Spleen (tissue), 11 donors: ENCODE data around the gene TSPAN3. TPM values are rescaled to one million over a fixed set of nuclear protein-coding genes. Genes with fewer than 3 reads are reported as not detected.

Source experiments
- DNase-seq: peaks from one replicate; pipeline ENCODE4 v3.0.0-alpha.2; 2020
- H3K27ac ChIP-seq, 8 donors: fragments of 200-600 bp; sonication (generic) in 7 of 8; 1 replicate in 4 of 8; 2 replicates in 4 of 8; pipeline versions ENCODE4 v1.5.0 to v1.8.0; 2016 to 2021; ENCODE audit warnings: inconsistent platforms in 4 of 8, mild to moderate bottlenecking in 4 of 8, moderate library complexity in 1 of 8
- H3K27me3 ChIP-seq, 7 donors: fragments of 200-600 bp; sonication (generic) in 6 of 7; replicated peaks in 1 of 7; 1 replicate in 4 of 7; 2 replicates in 3 of 7; pipeline versions ENCODE4 v1.5.0 to v1.8.0; 2016 to 2021; ENCODE audit warnings: inconsistent platforms in 3 of 7, mild to moderate bottlenecking in 1 of 7
- H3K36me3 ChIP-seq, 6 donors: fragments of 200-600 bp; sonication (generic) in 5 of 6; 1 replicate in 4 of 6; 2 replicates in 2 of 6; pipeline versions ENCODE4 v1.5.0 to v1.8.0; 2016 to 2021; ENCODE audit warnings: inconsistent platforms in 2 of 6
- H3K4me1 ChIP-seq, 6 donors: fragments of 200-600 bp; sonication (generic) in 5 of 6; 1 replicate in 3 of 6; 2 replicates in 3 of 6; pipeline versions ENCODE4 v1.5.0 to v1.8.0; 2016 to 2021; ENCODE audit warnings: inconsistent platforms in 3 of 6
- H3K4me3 ChIP-seq, 8 donors: fragments of 200-600 bp; sonication (generic) in 7 of 8; 1 replicate in 4 of 8; 2 replicates in 4 of 8; pipeline versions ENCODE4 v1.5.0 to v1.8.0; 2016 to 2021; ENCODE audit warnings: inconsistent platforms in 4 of 8, mild to moderate bottlenecking in 4 of 8, moderate library complexity in 2 of 8
- H3K9me3 ChIP-seq, 8 donors: fragments of 200-600 bp; sonication (generic) in 7 of 8; 1 replicate in 4 of 8; 2 replicates in 4 of 8; pipeline versions ENCODE4 v1.5.0 to v1.8.0; 2016 to 2021; ENCODE audit warnings: inconsistent platforms in 4 of 8
- CTCF ChIP-seq, 11 experiments: fragments of 200-600 bp in 7 of 11; fragments of 450-650 bp in 4 of 11; sonication (generic) in 4 of 11; IDR thresholded peaks in 8 of 11; conservative IDR thresholded peaks in 3 of 11; 1 replicate in 7 of 11; 2 replicates in 4 of 11; pipeline versions ENCODE4 v1.4.0 to v1.8.0; 2016 to 2021; ENCODE audit warnings: antibody characterized with exemption in 11 of 11, inconsistent platforms in 4 of 11, mild to moderate bottlenecking in 1 of 11
- POLR2A ChIP-seq, 3 donors: fragments of 450-650 bp; IDR thresholded peaks; one replicate each; pipeline ENCODE4 v1.5.1; 2017; ENCODE audit warnings: antibody characterized with exemption in 3 of 3, mild to moderate bottlenecking in 1 of 3
- POLR2AphosphoS5 ChIP-seq, 3 donors: sonication (generic); formaldehyde crosslinking; IDR thresholded peaks; one replicate each; pipeline ENCODE4 v1.5.1; 2017; ENCODE audit warnings: antibody characterized with exemption in 3 of 3
- WGBS, 5 donors: extraction: QIAGEN DNeasy Blood & Tissue Kit in 3 of 5; methylation state at CpG; one replicate each; pipeline versions ENCODE4 v1.1.5 to v1.1.7; 2013 to 2018; 5-methylcytosine and 5-hydroxymethylcytosine counted together
- intact Hi-C: fragments of 100-400 bp; cut with DNase I; formaldehyde crosslinking; loops from one replicate; pipeline ENCODE4 v1.15.0; 2023; ENCODE audit warnings: low total_unique reads
- polyA plus RNA-seq, 3 donors: library from polyadenylated mRNA; stranded (reverse); fragments of 200-250 nt; gene quantifications; one replicate each; pipeline ENCODE4 v1.2.1, GENCODE V29; 2013
- total RNA-seq, 7 donors: library from RNA; depleted of rRNA in 3 of 7; stranded (reverse); fragments of >200 nt in 3 of 7; fragmentation: NEBNext Ultra II Directional in 4 of 7; extraction: Animal tissue kit (Norgen Biotek cat#: 25700) in 4 of 7; gene quantifications; one replicate each; pipeline versions ENCODE4 v1.1.0 to v1.2.1, GENCODE V29; 2016 to 2021
- donor health status: healthy with polysubstance abuse.
- donor health status: DM: no; HTN: no; CAD: no; lungs with moderate emphysema.
- donor health status: DM: no; HTN: no; CAD: no.
- donor health status: Bipolar disorder and iron deficiency.
- donor health status: healthy.
- donor health status: DM: no; HTN: no; CAD: no.
- donor health status: DM: yes; HTN: yes; CAD: no.

TSPAN3 gene
- total and polyA plus RNA-seq, 10 donors = 98.5 to 276 (median 141) TPM

GRCh38 chr15:77017761-77018720, 52.9 kb downstream of the TSPAN3 start:
- intact Hi-C loops = no loop called here
- TF ChIP-seq POLR2A (IDR thresholded peaks at IDR 0.05) (no peak), CTCF (IDR thresholded peaks at IDR 0.05 in 8 of 11, conservative IDR thresholded peaks at IDR 0.05 in 3 of 11) (no peak), POLR2AphosphoS5 (IDR thresholded peaks at IDR 0.05) (no peak)
- Histone ChIP-seq H3K9me3 (no peaks in the 10 kb centered on the region), H3K4me3 (no peak overlapping the region), H3K27me3 (no peaks in the 10 kb centered on the region), H3K4me1 (peaks cover 36 to 100% (median 94%) of the 10 kb centered on the region in 6 donors), H3K36me3 (peaks cover 0 to 55% (median 8%) of the 10 kb centered on the region in 6 donors), H3K27ac (peak overlapping the region in 4 of 8 donors; percentile 51 to 89 (median 84))
- peak; percentile 58 for DNase-seq
- 89 to 94% (median 92%) methylated on average over 20 of the region's 20 CpGs for WGBS, 5 donors

GRCh38 chr15:77017091-77017660, 53.7 kb downstream of the TSPAN3 start:
- TF ChIP-seq POLR2A (IDR thresholded peaks at IDR 0.05) = no peak
- no peak for TF ChIP-seq CTCF (IDR thresholded peaks at IDR 0.05 in 8 of 11, conservative IDR thresholded peaks at IDR 0.05 in 3 of 11)
- no peak for TF ChIP-seq POLR2AphosphoS5 (IDR thresholded peaks at IDR 0.05)
- WGBS, 5 donors = 83 to 92% (median 90%) methylated on average over 4 to 7 of the region's 7 CpGs
- Histone ChIP-seq H3K9me3 (no peaks in the 10 kb centered on the region), H3K27ac (peak overlapping the region in 3 of 8 donors; percentile 84 to 89 (median 85)), H3K4me3 (no peak overlapping the region), H3K27me3 (no peaks in the 10 kb centered on the region), H3K36me3 (peaks cover 0 to 47% (median 8%) of the 10 kb centered on the region in 6 donors), H3K4me1 (peaks cover 31 to 100% (median 93%) of the 10 kb centered on the region in 6 donors)
- intact Hi-C loops = no loop called here
- DNase-seq = peak; percentile 66

GRCh38 chr15:77016321-77016695, 54.6 kb downstream of the TSPAN3 start:
- DNase-seq = no peak
- no peaks in the 10 kb centered on the region for H3K9me3 ChIP-seq
- intact Hi-C loops = no loop called here
- TF ChIP-seq POLR2AphosphoS5 (IDR thresholded peaks at IDR 0.05) = no peak
- H3K4me3 ChIP-seq = no peak overlapping the region
- peaks cover 0 to 41% (median 8%) of the 10 kb centered on the region in 6 donors for H3K36me3 ChIP-seq
- 79 to 91% (median 90%) methylated on average over 2 to 3 of the region's 3 CpGs for WGBS, 5 donors
- no peaks in the 10 kb centered on the region for H3K27me3 ChIP-seq
- H3K27ac ChIP-seq = peak overlapping the region in 3 of 8 donors; percentile 84 to 89 (median 85)
- peaks cover 23 to 100% (median 86%) of the 10 kb centered on the region in 6 donors for H3K4me1 ChIP-seq

GRCh38 chr15:77015646-77016320, 55.1 kb downstream of the TSPAN3 start:
- 28 to 59% (median 44%) methylated on average over 12 to 21 of the region's 21 CpGs for WGBS, 5 donors
- Histone ChIP-seq H3K36me3 (peaks cover 0 to 39% (median 8%) of the 10 kb centered on the region in 6 donors), H3K9me3 (no peaks in the 10 kb centered on the region), H3K4me3 (peak overlapping the region in 1 of 8 donors; percentile 11), H3K4me1 (peaks cover 20 to 100% (median 86%) of the 10 kb centered on the region in 6 donors), H3K27ac (peak overlapping the region in 4 of 8 donors; percentile 73 to 89 (median 84)), H3K27me3 (no peaks in the 10 kb centered on the region)
- intact Hi-C loops = no loop called here
- DNase-seq = no peak
- no peak for TF ChIP-seq POLR2A (IDR thresholded peaks at IDR 0.05)
- no peak for TF ChIP-seq CTCF (IDR thresholded peaks at IDR 0.05 in 8 of 11, conservative IDR thresholded peaks at IDR 0.05 in 3 of 11)
- TF ChIP-seq POLR2AphosphoS5 (IDR thresholded peaks at IDR 0.05) = no peak
